HL-60/S4 (cell line): ENCODE measurements around the gene WDR7.

Experiments
- in situ Hi-C: fragments of 300-500 bp; cut with MboI; formaldehyde crosslinking; loops from 2 replicates; pipeline ENCODE4 v1.14.3; 2022; ENCODE audit warnings: low sequenced_read_pairs

The WDR7 gene

GRCh38 chr18:57073501-57074187 lies 422.5 kb downstream of the WDR7 start:
- in situ Hi-C loops = no loop called here

GRCh38 chr18:57075716-57076400 lies 424.7 kb downstream of the WDR7 start:
- in situ Hi-C loops = no loop called here

DNA sequence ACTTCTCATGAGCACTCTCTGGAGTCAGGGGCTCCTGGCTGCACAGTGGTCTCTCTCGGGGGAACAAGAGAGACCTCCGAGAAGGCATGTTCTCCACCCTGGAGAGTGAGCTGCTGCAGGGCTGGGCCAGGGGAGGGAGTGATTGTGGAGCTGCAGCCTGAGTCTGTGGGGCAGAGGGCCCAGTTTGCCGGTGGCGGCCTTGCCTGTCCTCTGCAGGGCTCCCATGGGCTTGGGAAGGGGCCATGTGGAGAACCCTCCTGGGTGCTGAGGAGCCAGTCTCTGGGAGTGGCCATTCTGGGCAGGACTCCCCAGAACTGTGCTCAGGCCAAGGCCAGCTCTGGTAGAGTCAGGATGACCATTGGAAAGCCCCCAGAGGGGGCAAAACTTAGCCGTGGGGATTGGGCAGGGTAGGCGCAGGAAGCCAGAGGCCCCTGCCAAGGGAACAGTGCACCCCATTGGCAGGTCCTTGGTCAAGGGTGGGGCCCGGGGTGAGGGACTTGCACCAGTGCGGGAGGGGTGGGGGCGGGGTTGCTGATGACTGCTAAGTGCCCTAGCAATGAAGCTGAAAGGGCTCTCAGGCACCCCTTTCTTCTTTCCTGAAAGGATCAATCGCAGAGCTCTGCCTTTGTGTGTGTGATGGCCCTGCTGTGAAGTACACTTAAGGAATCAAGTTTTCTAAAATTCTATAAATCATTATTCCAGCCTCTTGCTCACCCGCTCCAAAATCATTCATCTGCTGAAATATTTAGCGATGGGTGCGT lies 426.0 kb downstream of the WDR7 start:
- in situ Hi-C loops = no loop called here

DNA sequence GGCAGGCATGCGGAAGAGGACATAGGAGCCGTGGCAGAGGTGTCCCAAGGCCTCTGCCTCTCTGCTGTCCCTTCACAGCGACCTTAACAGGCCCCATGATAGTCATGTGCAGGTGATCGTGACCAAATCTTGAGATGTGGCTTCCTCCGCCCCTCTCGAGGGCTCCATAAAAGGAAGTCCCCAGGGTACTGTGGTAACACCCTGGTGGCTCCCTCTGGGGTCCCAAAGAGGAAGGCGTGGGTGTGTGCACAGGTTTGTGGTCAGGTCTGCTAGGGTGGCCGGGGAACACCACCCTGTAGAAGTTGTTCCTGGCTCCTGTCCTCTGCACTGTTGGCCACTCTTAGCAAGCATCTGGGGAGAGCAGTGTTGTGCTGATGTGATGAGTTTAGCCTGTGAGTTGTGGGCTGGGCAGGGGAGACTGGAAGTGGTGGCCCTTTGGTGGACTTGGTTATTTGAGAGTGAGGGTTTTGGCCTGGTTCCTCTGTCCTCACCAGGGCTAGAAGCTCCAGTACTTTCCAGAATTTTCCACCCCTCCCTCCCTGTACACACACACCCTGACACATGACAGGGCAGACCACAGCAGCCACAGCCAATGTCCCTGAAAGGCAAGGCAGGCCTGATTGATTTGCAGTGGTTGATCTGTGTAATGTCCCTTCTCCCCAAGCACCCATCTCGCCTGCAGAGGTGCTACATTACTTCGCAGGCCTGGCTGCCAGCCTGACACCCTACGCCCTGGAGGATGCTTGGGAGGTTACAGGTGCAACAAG lies 426.8 kb downstream of the WDR7 start:
- in situ Hi-C loops = no loop called here

DNA sequence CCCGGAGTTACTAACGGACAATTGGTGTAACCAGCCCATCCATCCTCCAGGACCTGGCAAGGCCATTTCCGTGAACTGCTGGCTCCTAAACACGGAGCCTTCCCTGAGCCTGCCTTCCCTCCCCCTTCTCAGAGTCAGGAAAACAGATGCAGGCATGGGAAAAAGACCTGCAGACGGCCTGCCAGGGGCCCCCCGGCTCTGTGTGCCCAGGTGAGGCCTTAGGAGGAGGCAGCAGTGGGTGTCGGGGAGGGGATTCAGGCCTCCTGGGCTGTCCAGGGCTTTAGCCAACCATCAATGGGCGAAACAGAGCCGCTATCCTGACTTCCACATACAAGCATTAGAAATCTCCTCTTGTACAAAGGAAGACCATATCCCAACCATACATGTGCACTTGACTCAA lies 427.5 kb downstream of the WDR7 start:
- in situ Hi-C loops = no loop called here

DNA sequence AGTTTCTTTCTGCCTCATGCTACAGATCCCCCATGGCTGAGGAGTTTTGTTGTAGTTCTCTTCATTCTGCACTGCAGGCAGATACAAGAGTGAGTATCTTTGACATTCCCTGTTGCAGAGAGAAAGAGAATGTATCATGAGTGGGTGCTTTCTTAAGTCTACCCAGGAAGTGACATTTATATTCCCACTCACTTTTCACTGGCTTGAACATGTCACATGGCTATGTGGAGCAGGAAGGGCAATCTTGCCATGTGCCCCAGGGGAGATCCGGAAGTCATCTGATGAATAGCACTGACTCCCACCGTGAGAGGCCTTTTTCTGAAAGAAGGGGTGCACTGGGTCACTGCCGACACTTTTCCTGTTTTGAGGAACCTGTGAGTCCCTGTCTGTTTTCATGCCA lies 429.3 kb downstream of the WDR7 start:
- in situ Hi-C loops = no loop called here

DNA sequence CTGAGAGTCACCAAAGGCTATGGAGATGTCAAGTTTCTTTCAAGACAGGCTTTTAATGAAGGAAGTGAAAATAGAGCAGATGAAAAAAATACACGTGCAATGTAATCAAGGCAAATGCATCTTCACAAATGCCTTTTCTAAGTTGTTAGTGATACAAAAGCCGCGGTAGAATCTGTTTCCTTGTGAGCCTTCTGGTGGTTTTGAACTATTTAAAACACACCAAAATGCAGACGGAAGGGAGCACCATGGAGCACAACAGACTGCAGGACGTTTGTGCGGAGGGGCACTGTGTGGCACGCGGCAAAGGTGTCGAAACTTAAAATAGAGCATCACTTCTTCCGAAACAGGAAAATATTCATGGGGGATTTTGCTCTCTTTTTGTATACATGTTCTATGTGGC lies 430.7 kb downstream of the WDR7 start:
- in situ Hi-C loops = no loop called here

DNA sequence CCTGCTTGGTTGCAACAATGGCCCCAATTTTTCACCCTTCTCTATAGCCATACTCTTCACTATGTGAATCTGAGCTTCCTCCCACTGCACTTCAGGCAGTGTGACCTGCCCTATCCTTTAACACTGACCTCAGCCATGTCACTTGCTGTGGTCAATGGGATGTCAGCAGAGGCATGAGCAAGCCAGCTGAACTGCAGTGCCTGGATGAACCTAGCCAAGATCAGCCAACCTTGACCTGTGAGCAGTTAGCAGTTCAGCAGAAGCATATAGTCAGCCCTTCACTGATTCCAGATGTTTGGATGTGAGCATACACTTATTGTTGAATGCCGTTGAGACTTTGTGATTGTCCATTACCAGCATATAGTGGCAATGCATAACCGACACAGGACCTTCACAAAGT lies 432.3 kb downstream of the WDR7 start:
- in situ Hi-C loops = no loop called here

DNA sequence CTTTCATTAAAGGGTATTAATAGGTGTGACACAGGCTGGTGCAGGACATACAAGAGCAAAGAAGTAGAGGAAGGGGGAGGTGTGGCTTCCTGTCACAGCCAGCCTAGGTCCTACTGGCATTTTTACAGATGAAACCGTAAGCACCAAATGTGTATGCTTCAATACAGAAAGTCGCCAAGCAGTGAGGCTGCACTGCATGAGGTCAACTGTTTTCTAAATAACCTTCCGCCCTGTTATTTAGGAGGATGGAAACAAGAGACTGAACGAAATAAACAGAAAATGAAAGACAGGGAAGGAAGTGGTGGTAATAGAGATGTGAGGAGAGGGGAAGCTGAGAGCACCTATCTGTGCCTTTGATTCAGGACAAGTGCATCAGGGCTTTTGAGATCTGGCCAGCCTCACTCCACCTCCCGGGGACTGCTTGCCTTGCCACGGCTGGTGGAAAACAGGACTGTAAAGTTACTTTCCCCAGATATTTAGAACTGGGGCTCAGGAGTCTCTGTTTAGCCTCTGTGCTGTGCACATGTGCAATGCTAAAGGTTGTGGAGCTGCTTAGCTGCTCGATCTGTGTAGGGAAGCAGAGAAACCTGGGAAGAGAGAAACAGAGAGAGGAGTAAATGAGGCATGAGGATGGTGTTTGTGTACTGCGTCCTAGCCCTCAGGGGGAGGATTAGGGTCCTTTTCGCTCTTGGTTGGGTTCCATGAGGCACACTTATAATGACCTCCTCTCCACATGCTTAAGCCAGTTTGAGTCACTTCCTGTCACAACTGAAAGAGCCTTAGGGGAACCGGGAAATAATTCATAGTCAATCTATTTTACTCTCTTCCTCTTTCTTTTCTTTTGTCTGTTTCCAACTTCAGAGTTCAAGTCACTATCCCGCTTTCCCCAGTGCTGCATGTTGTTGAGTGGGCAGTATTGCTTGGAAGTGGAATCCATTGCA lies 433.4 kb downstream of the WDR7 start:
- in situ Hi-C loops = no loop called here

GRCh38 chr18:57085371-57085770 lies 434.2 kb downstream of the WDR7 start:
- in situ Hi-C loops = no loop called here

GRCh38 chr18:57086163-57086562 lies 435.0 kb downstream of the WDR7 start:
- in situ Hi-C loops = no loop called here
